OCI-LY1 (cell line): ENCODE results near the gene UMODL1.

Experiments
- H2AFZ ChIP-seq: fragments of 200-600 bp; sonication (generic), shearing (Covaris generic); 2 replicates; pipeline ENCODE4 v1.6.0; 2014; ENCODE audit warnings: antibody characterized with exemption, mild to moderate bottlenecking, low read length
- H3F3A ChIP-seq: fragments of 200-600 bp; sonication (generic), shearing (Covaris generic); 2 replicates; pipeline ENCODE4 v1.6.0; 2014; ENCODE audit warnings: mild to moderate bottlenecking, antibody characterized with exemption, low read length, moderate library complexity; ENCODE audit not compliant: insufficient read depth
- H3K27ac ChIP-seq: fragments of 200-600 bp; sonication (generic); 2 replicates; pipeline ENCODE4 v1.5.1; 2014; ENCODE audit warnings: low read length, mixed run types, mild to moderate bottlenecking, low read depth; ENCODE audit not compliant: poor library complexity, severe bottlenecking
- H3K27me3 ChIP-seq: fragments of 200-600 bp; sonication (generic); 2 replicates; pipeline ENCODE4 v1.6.0; 2014; ENCODE audit warnings: antibody characterized with exemption, mild to moderate bottlenecking, low read length, moderate library complexity; ENCODE audit not compliant: insufficient read depth
- H3K36me3 ChIP-seq: fragments of 200-600 bp; sonication (generic); 2 replicates; pipeline ENCODE4 v1.6.1; 2014; ENCODE audit warnings: mild to moderate bottlenecking, antibody characterized with exemption, low read length, moderate library complexity, mixed read lengths; ENCODE audit not compliant: insufficient read depth
- H3K4me1 ChIP-seq: fragments of 200-600 bp; sonication (generic); 2 replicates; pipeline ENCODE4 v1.5.1; 2014; ENCODE audit warnings: mild to moderate bottlenecking, low read length, moderate library complexity; ENCODE audit not compliant: insufficient read depth, severe bottlenecking
- H3K4me2 ChIP-seq: fragments of 200-600 bp; sonication (generic), shearing (Covaris generic); 2 replicates; pipeline ENCODE4 v1.6.1; 2014; ENCODE audit warnings: low read length
- H3K4me3 ChIP-seq: fragments of 200-600 bp; sonication (generic); 2 replicates; pipeline ENCODE4 v1.5.1; 2014; ENCODE audit warnings: low read length, low read depth, mild to moderate bottlenecking, mixed read lengths; ENCODE audit not compliant: poor library complexity, severe bottlenecking
- H3K79me2 ChIP-seq: fragments of 200-600 bp; shearing (Covaris generic); 2 replicates; pipeline ENCODE4 v1.6.1; 2016; ENCODE audit warnings: mixed run types, low read length, mixed read lengths; ENCODE audit not compliant: insufficient read depth
- H3K9ac ChIP-seq: fragments of 200-600 bp; sonication (generic), shearing (Covaris generic); 2 replicates; pipeline ENCODE4 v1.6.1; 2014; ENCODE audit warnings: mild to moderate bottlenecking, low read length, mixed read lengths
- H3K9me2 ChIP-seq: fragments of 200-600 bp; sonication (generic), shearing (Covaris generic); 2 replicates; pipeline ENCODE4 v1.6.1; 2014; ENCODE audit warnings: low read depth, mild to moderate bottlenecking, low read length, mixed read lengths
- H3K9me3 ChIP-seq: fragments of 200-600 bp; shearing (Covaris generic); 2 replicates; pipeline ENCODE4 v1.6.1; 2014; ENCODE audit warnings: low read length, mixed read lengths
- H4K20me1 ChIP-seq: fragments of 200-600 bp; sonication (generic), shearing (Covaris generic); 2 replicates; pipeline ENCODE4 v1.6.0; 2016; ENCODE audit warnings: mild to moderate bottlenecking, low read length; ENCODE audit not compliant: insufficient read depth
- EZH2 ChIP-seq: fragments of 200-600 bp; sonication (generic), shearing (Covaris generic); IDR thresholded peaks from 2 replicates; pipeline ENCODE4 v1.8.0; 2017; ENCODE audit warnings: borderline replicate concordance, mixed run types, mild to moderate bottlenecking, antibody characterized with exemption, low read length, moderate library complexity, mixed read lengths
- TF ChIP-seq, protein P1 (sequence below): fragments of 200-600 bp; sonication (generic), shearing (Covaris generic); IDR thresholded peaks from 2 replicates; pipeline ENCODE4 v1.5.1; 2017; ENCODE audit warnings: mild to moderate bottlenecking, antibody characterized with exemption, low read length, moderate library complexity, mixed read lengths

Gene UMODL1

DNA sequence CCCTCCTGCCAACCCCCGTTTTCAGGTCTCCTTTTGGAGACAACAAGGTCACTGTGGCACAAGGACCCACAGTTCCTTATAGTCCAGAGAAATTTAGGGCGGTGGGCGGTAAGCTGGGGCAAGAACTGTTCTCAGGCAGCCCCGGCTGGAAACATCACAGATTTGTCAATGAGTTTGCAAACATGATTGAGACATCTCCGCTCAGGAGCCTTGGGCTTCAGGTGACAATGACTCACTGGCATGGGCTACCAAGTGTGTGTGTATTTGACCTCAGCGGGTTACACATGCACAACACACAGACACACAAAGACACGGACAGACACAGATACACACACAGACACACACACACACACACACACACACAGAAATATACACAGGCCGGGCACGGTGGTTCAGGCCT, 89.6 kb downstream of the UMODL1 start:
- no peak overlapping the region for H3K4me2 ChIP-seq
- H3K27me3 ChIP-seq, result peaks cover 3% of the 10 kb centered on the region; the same call in 1 of the 2 replicates
- no peaks in the 10 kb centered on the region for H3K36me3 ChIP-seq
- no peak for TF ChIP-seq EZH2
- TF ChIP-seq, protein P1, sequence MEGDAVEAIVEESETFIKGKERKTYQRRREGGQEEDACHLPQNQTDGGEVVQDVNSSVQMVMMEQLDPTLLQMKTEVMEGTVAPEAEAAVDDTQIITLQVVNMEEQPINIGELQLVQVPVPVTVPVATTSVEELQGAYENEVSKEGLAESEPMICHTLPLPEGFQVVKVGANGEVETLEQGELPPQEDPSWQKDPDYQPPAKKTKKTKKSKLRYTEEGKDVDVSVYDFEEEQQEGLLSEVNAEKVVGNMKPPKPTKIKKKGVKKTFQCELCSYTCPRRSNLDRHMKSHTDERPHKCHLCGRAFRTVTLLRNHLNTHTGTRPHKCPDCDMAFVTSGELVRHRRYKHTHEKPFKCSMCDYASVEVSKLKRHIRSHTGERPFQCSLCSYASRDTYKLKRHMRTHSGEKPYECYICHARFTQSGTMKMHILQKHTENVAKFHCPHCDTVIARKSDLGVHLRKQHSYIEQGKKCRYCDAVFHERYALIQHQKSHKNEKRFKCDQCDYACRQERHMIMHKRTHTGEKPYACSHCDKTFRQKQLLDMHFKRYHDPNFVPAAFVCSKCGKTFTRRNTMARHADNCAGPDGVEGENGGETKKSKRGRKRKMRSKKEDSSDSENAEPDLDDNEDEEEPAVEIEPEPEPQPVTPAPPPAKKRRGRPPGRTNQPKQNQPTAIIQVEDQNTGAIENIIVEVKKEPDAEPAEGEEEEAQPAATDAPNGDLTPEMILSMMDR, result no peak
- no peak overlapping the region for H3K9ac ChIP-seq
- no peak overlapping the region for H3K4me3 ChIP-seq
- H4K20me1 ChIP-seq, result no peaks in the 10 kb centered on the region
- H3F3A ChIP-seq, result no peaks in the 10 kb centered on the region
- H3K9me3 ChIP-seq, result no peaks in the 10 kb centered on the region
- no peak overlapping the region for H2AFZ ChIP-seq
- no peaks in the 10 kb centered on the region for H3K79me2 ChIP-seq
- no peak overlapping the region for H3K27ac ChIP-seq
- H3K4me1 ChIP-seq, result peaks cover 26% of the 10 kb centered on the region
- H3K9me2 ChIP-seq, result no peaks in the 10 kb centered on the region

DNA sequence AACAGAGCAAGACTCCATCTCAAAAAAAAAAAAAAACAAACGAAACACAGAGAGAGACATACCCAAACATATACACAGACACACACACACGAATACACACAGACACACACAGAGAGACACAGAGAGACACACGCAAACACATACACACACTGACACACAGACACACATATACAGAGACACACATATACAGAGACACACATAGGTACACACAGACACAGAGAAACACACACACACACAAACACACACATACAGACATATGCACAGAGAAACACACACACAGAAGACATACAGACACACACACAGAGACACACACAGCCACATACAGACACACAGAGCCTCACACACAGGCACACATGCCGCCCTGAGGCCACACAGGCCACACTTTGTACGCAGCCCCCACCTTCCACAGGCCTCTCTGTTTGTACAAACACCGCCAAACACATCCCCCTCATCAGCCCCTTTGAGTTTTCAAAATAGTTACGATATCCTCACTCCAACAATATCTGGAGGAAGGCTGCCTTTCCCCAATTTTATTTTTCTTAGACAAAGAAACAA, 90.4 kb downstream of the UMODL1 start:
- no peak overlapping the region for H3K27ac ChIP-seq
- H3K27me3 ChIP-seq, result peaks cover 3% of the 10 kb centered on the region; the same call in 1 of the 2 replicates
- no peaks in the 10 kb centered on the region for H3K79me2 ChIP-seq
- H3K9ac ChIP-seq, result no peak overlapping the region
- no peak overlapping the region for H2AFZ ChIP-seq
- H3F3A ChIP-seq, result no peaks in the 10 kb centered on the region
- no peak overlapping the region for H3K4me3 ChIP-seq
- H3K4me2 ChIP-seq, result no peak overlapping the region
- H3K9me3 ChIP-seq, result no peaks in the 10 kb centered on the region
- no peaks in the 10 kb centered on the region for H3K36me3 ChIP-seq
- H3K4me1 ChIP-seq, result peaks cover 33% of the 10 kb centered on the region
- no peaks in the 10 kb centered on the region for H3K9me2 ChIP-seq
- H4K20me1 ChIP-seq, result no peaks in the 10 kb centered on the region
- TF ChIP-seq EZH2, result no peak
- TF ChIP-seq, protein P1, result no peak

- H4K20me1 ChIP-seq, result no peaks in the 10 kb centered on the region
- TF ChIP-seq EZH2, result no peak
- TF ChIP-seq, protein P1, result no peak
- H3K9me2 ChIP-seq, result no peaks in the 10 kb centered on the region
- no peaks in the 10 kb centered on the region for H3K9me3 ChIP-seq
- no peak overlapping the region for H3K4me3 ChIP-seq
- H3K4me1 ChIP-seq, result peaks cover 39% of the 10 kb centered on the region
- H3K27ac ChIP-seq, result no peak overlapping the region
- no peaks in the 10 kb centered on the region for H3K36me3 ChIP-seq
- no peaks in the 10 kb centered on the region for H3F3A ChIP-seq
- H3K27me3 ChIP-seq, result peaks cover 3% of the 10 kb centered on the region; the same call in 1 of the 2 replicates
- no peak overlapping the region for H3K9ac ChIP-seq
- H3K79me2 ChIP-seq, result no peaks in the 10 kb centered on the region
- H2AFZ ChIP-seq, result no peak overlapping the region
- no peak overlapping the region for H3K4me2 ChIP-seq
Observed at GRCh38 chr21:42161956-42162681, 91.0 kb downstream of the UMODL1 start.
